Umbilical cord (tissue), 2 donors: ENCODE data around the gene SGSM2. TPM values are rescaled to one million over a fixed set of nuclear protein-coding genes. Genes with fewer than 3 reads are reported as not detected.

Experiments used
- DNase-seq: peaks from one replicate; pipeline ENCODE4 v3.0.0-alpha.2; 2015; ENCODE audit warnings: low spot score
- total RNA-seq: library from RNA; depleted of rRNA; stranded (reverse); fragments of >200 nt; gene quantifications from one replicate; pipeline ENCODE4 v1.2.3, GENCODE V29; 2014; ENCODE audit warnings: low replicate concordance; ENCODE audit not compliant: insufficient read depth

SGSM2 gene
- total RNA-seq, 1 donor from 2014 or later: 33.5 TPM

DNA sequence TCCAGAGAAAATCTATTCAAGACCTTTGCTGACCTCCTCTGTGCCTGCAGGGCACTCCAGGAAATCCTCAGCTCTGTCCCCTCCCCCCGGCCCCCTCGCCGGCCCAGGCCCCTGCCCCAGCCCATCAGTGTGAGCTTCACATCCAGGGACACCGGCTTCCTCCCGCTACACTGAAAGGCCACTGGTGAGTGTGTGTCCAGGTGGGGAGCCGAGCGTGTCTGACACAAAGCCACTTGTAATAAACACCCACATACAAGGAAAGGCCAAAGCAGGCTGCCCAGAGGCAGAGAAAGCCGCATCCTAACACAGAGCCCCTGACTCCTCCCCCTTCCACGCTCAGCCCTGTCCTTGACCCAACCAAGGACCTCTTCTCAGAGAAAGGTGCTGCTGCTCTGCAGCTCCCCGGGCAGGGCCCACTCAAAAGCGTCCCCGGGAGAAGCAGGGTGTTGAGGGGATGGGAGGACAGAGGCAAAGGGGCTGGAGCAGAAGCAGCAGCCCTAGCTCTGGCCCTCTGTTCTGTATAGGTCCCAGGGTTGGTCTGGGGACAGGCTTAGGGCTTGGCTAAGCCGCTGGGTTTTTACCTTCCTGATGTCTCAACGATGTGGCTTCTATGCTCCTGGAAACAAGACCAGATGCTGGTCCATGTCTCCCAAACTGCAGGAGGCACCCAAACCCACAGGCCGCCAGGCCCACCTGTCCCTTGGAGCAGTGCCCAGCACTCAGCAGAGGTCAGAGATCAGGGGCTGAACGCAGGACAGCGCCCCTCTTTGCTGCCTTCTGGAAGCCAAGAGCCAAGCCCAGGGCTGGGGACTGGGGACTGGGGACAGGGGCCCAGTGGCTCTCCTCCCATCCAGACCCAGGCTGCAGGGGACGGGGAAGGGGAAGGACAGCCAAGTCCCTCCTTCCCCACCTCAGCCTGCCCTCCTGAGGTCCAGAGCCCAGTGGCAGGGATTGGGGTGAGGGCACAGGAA, 48.2 kb downstream of the SGSM2 start:
- DNase-seq: no peak

DNA sequence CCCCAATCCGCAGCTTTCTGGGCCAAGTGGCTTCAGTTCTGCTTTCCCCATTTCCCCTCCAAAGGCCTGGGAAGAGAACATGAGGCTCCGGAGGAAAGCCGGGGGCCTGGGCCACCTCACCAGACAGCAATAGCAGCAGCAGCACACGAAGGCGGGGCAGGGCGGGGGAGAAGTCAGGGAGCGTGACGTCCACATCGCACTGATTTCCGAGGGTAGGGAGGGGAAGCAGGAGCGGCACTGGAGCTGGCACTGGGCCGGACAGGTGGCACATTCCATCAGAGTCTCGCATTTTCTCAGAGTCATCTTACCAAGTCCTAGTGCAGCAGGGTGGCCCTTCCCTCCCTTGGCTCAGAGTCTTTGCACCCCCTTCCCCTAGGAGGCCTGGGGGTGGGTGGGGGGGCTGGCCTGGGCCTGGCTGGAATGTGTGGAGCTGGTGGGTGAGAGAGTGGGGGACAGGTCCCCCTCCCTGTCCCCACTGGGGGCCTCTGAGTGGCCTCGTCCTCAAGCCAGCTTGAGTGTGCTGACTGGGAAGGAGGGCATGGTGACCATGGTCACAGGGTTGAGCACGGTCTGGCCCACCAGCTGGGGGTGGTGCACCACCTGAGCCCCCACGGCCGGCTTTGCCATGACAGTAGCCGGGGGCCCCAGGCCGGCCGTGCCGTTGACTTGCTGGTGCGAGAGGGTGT, 49.2 kb downstream of the SGSM2 start:
- DNase-seq: no peak

DNA sequence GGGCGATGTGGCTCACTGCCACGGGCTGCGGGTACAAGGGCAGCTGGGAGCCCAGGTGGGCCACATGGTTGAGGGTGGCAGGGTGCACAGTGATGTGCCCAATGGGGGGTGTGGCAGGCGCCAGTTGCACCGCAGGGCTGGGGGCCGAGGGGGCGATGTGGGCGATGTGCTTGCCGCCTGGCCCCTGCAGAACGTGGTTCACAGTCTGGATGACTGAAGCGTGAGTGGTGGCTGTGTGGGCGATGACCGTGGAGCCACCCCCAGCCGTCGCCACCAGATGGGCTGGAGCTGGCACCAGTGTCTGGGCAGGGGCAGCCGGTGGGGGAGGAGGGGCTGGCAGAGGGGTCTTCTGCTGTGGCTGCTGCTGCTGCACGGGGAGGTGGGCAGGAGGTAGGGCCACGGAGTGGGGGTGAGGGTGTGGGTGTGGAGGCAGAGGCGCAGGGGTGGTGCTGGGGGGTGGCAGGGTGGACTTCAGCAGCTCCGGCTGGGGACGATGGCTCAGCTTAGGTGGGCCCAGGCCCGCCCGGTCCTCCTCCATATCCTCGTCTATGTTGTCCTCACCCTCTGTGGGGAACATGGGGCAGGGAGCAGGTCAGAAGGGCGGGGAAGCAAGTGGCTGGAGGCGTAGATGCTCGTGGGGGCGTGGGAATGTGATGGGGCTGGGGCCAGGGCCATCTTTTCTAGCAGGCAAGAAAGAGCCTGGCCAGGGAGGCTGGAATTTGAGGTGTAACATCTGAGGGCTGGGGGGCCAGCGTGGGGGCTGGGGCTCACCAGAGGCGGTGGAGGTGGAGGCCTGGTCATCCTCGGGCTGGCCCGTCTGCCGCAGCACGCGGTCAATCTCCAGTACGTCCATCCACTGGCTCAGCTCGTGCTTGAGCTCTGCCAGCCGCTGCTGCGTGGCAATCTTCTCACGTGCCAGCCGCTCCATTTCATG, 50.1 kb downstream of the SGSM2 start:
- no peak for DNase-seq

DNA sequence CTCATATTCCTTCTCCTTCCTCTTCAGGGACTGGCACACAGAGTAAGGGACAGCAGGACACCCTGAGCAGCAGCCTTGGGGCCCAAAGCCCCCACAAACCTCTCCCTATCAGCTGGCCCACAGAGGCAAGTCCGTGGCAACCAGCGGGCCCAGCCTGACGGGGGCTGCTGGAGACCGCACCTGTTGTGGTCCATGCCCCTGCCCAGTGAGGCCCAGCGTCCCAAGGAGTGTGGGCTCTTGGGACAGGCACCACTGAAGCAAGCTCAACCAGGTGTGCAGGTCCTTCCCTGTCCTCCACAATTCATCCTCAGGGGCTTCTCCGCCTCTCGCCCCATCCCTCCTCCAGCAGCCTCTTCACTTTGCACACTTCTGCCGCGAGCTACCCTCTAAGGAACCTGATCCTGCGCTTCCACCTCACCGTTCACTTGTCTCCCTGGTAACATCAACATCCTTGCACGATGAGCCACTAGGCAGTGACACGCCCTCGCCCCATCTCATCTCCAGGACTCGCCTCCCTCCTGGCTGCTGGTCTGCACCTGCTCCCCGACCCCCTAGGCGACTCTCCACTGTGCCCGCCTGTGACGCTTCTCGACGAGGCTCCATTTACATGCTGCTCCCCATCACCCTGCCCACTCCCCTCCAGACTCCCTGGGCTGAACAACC, 50.9 kb downstream of the SGSM2 start:
- DNase-seq: no peak

DNA sequence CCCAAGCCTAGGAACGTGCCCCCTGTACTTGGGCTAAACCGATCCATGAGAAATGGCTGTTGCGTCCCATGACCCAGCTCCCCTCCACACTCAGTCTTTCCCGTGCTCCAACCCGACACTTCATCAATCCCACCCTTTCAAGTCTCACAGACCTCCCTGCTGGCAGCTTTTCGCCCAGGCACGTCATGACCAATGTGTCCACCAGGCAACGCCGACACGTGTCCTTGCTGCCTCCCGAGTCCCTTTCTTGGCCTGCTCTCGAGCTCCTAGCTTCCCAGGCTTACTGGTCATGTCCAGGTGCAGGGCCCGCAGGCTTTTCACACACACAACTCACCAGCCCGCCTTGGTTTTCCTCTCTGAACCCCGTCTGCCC, 51.4 kb downstream of the SGSM2 start:
- DNase-seq: no peak

DNA sequence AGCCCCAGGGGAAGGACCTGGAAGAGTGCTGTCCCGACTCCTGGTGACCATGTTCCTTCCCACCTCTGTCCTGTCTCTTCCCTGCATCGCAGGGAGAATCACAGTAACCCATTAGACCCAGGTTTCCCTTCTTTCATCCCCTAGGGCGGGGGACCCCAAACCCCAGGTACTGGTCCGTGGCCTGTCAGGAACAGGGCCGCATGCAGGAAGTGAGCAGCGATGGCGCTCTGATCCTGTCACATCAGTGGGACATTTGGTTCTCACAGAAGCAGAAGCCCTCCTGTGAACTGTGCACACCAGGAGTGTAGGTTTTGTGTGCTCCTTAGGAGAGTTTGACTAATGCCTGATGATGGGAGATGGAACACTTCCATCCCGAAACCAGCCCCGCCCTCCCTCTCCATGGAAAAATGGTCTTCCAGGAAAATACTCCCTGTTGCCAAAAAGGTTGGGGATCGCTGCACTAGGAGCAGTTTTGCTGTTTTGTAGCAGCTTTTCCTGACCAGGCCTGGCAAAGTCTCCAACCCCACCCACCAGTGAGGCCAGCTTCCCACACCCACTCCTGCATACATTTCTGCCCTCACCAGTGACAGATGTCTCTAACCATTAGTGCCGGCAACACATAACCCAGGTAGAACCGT, 53.0 kb downstream of the SGSM2 start:
- DNase-seq: no peak

DNA sequence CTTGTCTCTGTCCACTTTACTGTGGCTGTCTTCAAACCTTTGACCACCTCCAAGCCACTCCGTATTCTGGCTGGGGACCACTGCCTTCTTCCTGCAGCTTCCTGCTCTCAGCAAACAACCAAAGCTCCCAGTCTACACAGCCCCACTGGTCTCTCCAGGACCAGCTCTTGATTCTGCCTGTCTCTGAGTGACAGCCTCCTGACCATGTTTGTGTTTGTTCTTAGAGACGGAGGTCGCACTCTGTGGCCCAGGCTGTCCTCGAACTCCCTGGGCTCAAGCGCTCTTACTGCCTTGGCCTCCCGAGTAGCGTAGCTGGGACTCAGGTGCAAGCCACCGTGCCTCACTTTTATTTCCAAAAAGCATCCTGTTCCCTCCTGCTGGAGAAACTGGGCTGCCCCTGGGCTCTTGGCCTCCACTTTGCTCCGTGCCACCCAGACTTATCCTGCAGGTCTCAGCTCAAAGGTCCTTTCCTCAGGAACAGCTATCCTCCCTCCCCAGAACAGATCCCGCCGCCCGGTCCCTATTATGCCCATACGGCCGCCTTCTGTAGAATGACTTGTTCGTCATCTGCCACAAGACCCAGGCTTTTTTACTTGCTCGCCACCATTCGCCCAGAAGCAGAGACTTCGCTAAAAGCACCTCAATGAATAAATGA, 54.4 kb downstream of the SGSM2 start:
- DNase-seq: no peak

DNA sequence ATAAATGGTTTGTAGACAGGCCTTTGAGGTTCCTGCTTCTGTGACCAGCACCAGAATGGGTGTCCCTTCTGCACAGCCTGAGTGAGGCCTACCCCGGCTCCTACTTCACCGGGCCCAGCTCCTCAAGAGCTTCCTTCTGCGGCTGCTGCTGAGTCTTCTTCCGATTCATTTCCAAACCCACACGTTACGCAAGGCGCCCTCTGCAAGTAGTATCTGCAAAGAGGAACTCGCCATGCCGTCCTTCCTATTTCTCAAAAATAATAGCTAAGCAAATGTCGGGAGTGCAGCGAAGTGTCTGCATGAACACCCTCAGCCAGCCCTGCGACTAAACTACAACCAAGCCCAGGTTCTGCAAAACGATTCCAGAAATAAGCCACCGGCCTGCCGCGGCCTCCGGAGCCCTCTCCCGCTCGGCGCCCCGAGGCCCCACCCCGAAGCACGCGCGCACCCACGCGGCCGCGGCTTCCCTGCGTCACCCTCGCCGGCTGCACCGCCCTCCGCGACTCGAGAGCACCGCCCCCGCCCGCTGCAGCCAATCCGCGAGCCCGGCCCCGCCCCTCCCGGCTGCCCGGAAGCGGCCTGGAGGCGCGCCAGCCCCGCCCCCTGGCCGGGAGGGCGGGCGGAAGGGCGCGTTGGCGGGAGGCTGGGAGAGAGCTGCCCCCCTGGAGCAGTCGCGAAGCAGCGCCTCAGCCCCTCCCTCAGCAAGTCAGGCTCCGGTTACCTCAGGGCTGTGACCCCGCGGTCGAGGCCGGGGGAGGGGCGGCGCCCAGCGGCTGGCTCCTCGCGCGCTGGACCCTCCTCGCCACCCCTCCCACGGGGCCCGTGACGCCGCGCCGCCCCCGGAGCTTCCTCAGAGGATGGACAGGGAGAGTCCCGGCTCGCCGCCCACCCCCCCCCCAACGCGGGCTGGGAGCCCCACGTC, 55.2 kb downstream of the SGSM2 start:
- peak; percentile 97 for DNase-seq

DNA sequence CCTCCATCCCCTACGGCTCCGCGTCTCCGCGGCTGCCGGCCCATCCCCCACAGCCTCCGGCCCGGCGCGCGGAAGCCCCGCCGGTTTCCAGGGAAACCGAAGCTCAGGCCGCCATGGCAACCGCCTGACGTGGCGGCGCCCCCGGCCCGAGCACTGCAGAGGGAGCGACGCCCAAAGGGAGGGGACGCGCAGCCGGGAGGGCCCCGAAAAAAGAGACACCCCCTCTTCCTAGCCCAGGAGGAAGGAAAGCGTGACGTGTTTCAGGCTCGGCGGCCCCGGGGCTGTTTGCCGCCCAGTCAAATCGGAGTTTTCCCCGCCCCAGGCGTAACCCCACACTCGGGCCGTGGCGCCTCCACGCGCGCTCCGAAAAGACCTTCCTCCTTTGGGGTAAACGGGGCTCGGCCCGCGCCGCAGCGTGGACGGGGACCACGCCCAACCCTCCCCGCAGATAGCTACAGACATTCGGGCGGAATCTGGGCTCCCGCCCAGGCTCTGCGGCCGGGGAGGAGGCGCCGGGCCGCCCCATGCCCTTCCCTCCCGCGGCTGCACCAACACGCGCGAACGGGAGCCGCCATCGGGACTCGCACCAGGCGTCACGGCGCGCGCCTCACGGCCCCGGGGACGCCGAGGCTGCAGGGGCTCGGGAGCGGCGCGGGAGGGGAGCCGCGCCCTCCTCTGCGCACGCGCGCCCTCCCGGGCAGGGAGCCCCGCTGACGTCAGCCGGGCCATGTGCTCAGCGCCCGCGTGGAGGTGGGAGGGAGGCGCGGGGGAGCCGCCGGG, 56.1 kb downstream of the SGSM2 start:
- peak; percentile 93 for DNase-seq

DNA sequence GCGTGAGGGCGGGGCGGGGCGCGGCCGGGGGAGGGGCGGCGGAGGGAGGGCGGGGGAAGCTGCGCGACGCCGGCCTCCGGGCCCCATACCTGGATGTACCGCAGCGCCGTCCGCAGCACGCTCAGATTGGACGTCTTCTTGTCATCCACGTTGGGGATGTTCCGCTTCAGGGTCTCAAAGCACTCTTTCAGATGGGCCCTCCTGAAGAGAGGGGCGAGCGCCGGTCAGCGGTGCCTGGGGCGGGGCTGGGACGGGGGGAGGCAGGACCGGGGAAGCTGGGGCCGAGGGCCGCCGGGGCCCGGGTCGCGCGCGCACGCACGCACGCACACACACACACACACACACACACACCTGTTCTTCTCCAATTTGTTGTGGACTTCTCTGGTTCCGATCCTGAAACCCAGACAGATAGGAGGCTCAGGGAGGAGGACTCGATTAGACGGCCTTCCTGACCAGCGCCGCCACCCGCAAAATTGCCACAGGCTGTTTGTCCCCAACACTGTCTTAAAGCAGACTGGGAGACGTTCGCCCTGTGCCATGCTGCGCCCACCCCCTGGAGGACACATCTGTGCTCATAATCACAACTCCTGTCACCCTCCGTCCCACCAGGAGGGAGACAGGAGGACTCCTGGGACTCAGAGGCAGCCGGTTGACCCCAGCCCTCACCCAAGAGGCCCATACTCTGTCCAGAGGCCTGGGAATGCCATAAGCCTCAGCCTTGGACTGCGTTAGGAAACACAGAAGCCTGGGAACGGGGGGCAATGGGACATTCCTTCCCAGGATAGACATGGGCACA, 56.9 kb downstream of the SGSM2 start:
- DNase-seq: no peak

DNA sequence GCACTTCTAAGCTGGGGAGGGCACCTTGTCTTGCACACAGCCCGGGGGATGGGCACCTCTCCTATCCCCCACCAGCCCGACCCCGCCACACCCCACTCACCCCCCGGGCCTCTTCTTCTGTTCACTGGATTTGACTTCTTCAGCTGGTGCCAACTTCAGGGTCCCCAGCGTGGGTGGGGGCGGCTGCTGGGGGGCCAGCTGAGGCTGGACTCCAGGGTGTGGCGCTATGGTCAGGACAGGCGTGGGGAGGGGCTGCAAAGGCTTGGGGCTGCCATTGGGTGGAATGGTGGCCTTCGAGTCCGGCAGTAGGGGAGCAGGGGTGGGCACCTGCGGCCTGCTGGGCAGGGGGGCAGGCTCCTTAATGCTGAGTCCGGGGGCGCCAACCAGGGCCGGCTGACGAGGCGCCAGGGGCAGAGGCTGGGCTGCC, 57.5 kb downstream of the SGSM2 start:
- no peak for DNase-seq

DNA sequence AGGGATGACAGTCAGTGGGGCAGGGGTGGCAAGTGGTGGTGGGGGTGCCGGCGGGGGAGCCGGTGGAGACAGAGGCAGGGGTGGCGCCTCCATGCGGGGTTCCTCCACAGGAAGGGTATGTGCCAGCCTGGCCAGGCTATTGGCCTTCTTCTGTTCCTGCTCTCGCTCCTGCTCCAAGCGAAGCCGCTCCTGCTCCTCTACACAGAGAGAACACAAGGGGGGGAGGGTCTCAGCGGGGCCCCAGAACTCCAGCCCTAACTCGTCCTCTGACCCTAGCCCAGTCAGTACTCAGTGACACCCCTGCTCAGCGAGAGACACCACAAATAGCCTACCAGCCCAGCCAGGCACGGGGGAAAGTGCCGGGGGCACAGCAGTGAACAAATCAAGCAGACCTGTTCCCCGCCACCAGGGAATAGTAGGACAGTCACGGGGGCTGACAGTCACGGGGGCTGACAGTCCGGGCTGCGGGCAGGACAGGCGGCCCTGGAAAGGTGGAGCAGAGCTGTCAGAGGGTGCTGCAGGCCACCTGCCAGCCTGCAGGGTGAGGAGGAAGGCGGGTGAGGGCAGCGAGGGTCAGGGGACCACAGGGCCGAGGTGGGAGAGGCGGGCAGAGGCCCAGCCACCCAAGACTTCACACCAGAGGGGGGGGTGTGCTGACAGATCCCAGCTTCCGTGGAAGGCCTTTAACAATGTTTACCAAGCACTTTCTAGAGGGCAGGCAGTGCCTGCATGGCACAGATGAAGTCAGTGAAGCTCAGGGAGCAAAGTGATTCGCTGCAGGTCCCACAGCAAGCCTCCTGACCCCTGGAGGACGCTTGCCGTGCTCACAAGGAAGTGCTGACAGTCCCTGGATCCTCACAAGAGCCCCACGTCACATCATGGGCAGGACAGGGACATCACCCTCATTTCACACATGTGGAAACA, 58.2 kb downstream of the SGSM2 start:
- DNase-seq: no peak

DNA sequence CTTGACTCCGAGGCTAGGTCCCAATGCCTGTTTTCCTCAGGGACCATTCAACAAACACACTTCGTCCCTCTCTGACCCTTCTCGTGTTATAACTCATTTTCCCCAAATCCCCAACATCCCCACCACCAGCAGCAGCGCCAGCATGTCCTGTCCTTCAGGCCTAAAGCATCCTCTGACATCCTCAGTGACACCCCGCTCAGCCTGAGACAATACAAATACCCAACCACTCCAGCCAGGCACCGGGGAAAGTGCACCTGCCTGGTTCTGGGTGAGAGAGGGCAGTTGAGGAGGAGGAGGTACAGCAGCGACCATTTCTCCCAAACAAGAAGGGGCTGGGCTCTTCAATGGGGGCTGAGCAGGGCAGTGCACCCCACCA, 58.9 kb downstream of the SGSM2 start:
- no peak for DNase-seq

DNA sequence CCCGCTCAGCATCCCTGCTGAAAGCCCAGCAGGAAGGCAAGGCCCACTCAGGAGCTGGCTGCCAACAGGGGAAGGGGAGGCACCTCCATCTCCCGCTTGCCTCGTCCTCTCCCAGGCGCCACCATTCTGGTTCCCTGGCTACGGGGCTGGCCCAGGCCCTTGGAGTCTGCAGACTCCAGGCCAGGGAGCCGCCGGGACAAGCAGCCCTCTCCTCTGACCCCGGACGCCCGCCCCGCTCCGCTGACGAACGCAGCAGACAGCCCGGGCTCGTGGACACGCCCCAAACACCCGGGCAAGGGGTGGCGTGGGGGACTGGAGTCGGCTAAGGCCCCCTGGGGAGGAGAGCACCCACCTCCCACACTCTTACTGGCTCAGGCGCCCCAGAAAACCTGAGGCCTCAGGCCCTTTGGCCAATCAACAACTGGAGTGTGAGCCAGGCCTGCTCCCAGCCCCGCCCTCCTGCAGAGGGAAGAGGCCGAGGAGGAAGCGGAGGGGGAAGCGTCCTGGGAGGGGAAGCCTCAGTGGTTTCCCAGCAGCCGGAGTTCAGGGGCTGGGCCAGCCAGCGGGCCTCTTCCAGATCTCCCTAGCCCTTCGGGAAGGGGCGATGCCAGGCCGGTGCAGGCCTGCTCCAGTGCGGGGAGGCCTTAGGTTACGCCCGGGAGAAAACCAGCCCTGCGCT, 59.4 kb downstream of the SGSM2 start:
- DNase-seq: peak; percentile 99

DNA sequence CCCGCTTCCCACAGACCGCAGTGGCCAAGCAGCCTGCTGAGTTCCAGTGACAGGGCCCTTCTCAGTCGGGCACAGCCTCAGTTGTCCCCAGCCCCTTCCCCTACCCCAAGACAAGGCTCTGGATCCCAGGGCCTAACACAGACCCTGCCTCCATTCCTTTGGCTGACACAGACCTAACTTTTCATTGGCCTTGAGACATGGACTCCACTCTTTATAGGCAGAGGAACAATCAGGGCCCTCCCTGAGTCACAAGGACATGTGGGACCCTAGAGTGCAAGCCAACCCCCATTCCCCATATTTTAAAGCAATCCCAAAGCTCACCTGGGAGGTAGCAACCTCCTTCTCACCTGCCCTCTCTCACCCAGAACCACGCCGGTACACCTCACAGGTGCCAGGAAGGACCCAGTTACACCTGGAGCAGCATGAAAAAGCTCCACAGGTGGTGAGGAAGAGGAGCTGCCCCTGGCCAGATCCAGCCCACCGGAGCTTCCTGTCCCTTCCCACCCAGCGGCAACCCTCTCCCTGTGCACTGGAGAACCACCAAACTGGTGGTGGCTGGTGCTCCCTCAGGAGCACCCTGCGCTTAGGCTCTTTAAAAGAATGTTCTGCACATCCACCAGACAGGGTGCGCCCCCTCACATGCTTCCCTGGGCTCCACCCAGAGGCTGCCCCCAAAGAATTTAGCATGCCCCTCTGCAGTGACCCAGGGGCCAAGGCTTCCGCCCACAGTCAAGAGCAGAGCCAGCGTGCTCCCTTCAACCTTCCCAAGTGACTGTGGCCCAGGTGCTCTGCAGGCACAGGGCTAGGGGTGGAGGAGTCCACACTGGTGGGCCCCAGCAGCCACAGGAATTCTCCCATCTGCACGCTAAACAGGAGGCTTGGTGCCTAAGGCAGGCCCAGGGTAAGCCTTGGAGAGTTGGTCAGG, 60.2 kb downstream of the SGSM2 start:
- DNase-seq: no peak
